Fibroblast of lung (primary cell): ENCODE results near the gene DLGAP3. TPM values are rescaled to one million over a fixed set of nuclear protein-coding genes. Genes with fewer than 3 reads are reported as not detected.

Source experiments
- DNase-seq, 2 donors: peaks; one replicate each; pipeline versions ENCODE4 v3.0.0 to v3.0.0-alpha.2; 2010; ENCODE audit warnings: low read depth in 2 of 2
- H2AFZ ChIP-seq: 2 replicates; pipeline ENCODE4 v1.5.1; 2012; ENCODE audit warnings: low read length, control low read depth, inconsistent platforms
- H3K27ac ChIP-seq: 2 replicates; pipeline ENCODE4 v1.5.1; 2011; ENCODE audit warnings: low read length, control low read depth; ENCODE audit not compliant: insufficient read depth
- H3K27me3 ChIP-seq: 2 replicates; pipeline ENCODE4 v1.5.1; 2011; ENCODE audit warnings: mild to moderate bottlenecking, low read length; ENCODE audit not compliant: control insufficient read depth, insufficient read depth
- H3K36me3 ChIP-seq: 2 replicates; pipeline ENCODE4 v1.5.1; 2011; ENCODE audit warnings: low read length; ENCODE audit not compliant: control insufficient read depth, insufficient read depth
- H3K4me1 ChIP-seq: 2 replicates; pipeline ENCODE4 v1.5.1; 2011; ENCODE audit warnings: low read length; ENCODE audit not compliant: control insufficient read depth, insufficient read depth; ENCODE audit errors: extremely low read depth
- H3K4me2 ChIP-seq: 2 replicates; pipeline ENCODE4 v1.5.1; 2011; ENCODE audit warnings: low read length, control low read depth; ENCODE audit not compliant: insufficient read depth; ENCODE audit errors: extremely low read depth
- H3K4me3 ChIP-seq, 4 experiments: fragments of 200-600 bp in 1 of 4; sonication (generic) in 1 of 4; replicated peaks in 1 of 4; 2 replicates each; pipeline ENCODE4 v1.5.1; 2011 to 2016; ENCODE audit warnings: low read length in 4 of 4, low read depth in 3 of 4, mild to moderate bottlenecking in 3 of 4, control low read depth in 2 of 4, inconsistent platforms in 1 of 4, mixed read lengths in 1 of 4; ENCODE audit not compliant: insufficient read depth in 1 of 4; ENCODE audit errors: control extremely low read depth in 1 of 4
- H3K79me2 ChIP-seq: 2 replicates; pipeline ENCODE4 v1.5.1; 2012; ENCODE audit warnings: mild to moderate bottlenecking, low read length, inconsistent platforms; ENCODE audit not compliant: control insufficient read depth, insufficient read depth
- H3K9ac ChIP-seq: 2 replicates; pipeline ENCODE4 v1.5.1; 2011; ENCODE audit warnings: mild to moderate bottlenecking, low read length, control low read depth; ENCODE audit not compliant: insufficient read depth
- H3K9me3 ChIP-seq: 2 replicates; pipeline ENCODE4 v1.5.1; 2012; ENCODE audit warnings: low read depth, low read length; ENCODE audit not compliant: control insufficient read depth, insufficient read depth
- H4K20me1 ChIP-seq: 2 replicates; pipeline ENCODE4 v1.5.1; 2011; ENCODE audit warnings: low read length; ENCODE audit not compliant: control insufficient read depth, insufficient read depth; ENCODE audit errors: extremely low read depth
- CTCF ChIP-seq, 2 donors: IDR thresholded peaks in 1 of 2; conservative IDR thresholded peaks in 1 of 2; 1 replicate in 1 of 2; 2 replicates in 1 of 2; pipeline ENCODE4 v1.5.1; 2011 to 2012; ENCODE audit warnings: low read length in 2 of 2, control low read depth in 1 of 2, inconsistent platforms in 1 of 2, low read depth in 1 of 2, mild to moderate bottlenecking in 1 of 2
- EZH2 ChIP-seq: IDR thresholded peaks from 2 replicates; pipeline ENCODE4 v1.5.1; 2012; ENCODE audit warnings: low read length, control low read depth, mild to moderate bottlenecking; ENCODE audit errors: missing control alignments
- polyA plus RNA-seq, 2 donors: library from polyadenylated mRNA; depleted of rRNA in 1 of 2; stranded (reverse) in 1 of 2; unstranded in 1 of 2; fragments of >200 nt; gene quantifications; 2 replicates each; pipeline ENCODE4 v1.2.1, GENCODE V29; 2011 to 2012; ENCODE audit warnings: missing spikeins in 1 of 2
- total RNA-seq: library from RNA; depleted of rRNA; stranded (reverse); fragments of >200 nt; gene quantifications from 2 replicates; pipeline ENCODE4 v1.2.1, GENCODE V29; 2014

DLGAP3 gene
- total and polyA plus RNA-seq, 2 donors (not counting 1 experiment from before 2014, with no cell fraction given): not detected

DNA sequence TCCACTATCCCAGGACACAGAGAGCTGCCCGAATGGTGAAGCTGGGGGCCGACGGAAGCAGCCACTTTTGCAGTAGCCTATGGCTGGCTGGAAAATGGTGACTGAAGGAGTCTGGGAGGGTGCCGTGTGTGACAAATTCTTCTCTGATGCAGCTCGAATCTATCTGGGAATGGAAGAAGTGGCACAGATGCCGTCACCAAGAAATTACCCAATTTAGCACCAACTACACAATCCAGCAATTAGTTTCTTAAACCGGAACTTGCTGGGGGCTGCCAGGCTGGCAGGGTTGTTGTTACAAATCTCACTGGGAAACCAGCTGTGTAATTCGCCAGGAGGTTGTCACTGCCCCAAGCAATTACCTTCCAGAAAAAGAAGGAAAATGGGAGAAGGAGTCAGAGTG, 18.0 kb downstream of the DLGAP3 start:
- Histone ChIP-seq H3K9ac (no peak overlapping the region), H2AFZ (no peak overlapping the region), H3K79me2 (no peaks in the 10 kb centered on the region), H3K9me3 (no peaks in the 10 kb centered on the region), H4K20me1 (no peaks in the 10 kb centered on the region), H3K36me3 (no peaks in the 10 kb centered on the region), H3K4me3 (no peak overlapping the region), H3K27ac (no peak overlapping the region), H3K4me1 (no peaks in the 10 kb centered on the region), H3K27me3 (no peaks in the 10 kb centered on the region), H3K4me2 (no peak overlapping the region)
- DNase-seq: no peak
- no peak for TF ChIP-seq EZH2
- no peak for TF ChIP-seq CTCF (conservative IDR thresholded peaks at IDR 0.05 in 1 of 2, IDR thresholded peaks at IDR 0.05 in 1 of 2; ENCODE audit: low read depth in 1 of 2, low read length in 2 of 2)

DNA sequence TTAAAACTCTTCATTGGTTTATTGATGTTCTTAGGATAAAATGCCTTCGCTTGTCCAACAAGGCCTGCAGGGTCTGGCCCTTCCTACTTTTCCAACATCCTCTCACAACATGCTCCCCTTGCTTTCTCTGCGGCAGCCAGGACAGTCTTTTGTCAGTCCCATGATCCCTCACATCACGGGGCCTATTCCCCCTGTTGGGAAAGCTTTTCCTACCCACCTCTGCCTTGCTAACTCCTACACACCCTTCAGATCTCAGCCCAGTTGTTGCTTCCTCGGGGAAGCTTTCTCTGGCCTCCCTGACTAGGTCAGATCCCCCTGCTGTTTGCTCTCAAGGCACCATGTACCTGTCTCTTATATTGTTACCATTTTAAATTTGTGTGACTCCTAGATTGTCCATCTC, 19.0 kb downstream of the DLGAP3 start:
- H4K20me1 ChIP-seq: no peaks in the 10 kb centered on the region
- no peak overlapping the region for H3K9ac ChIP-seq
- H3K79me2 ChIP-seq: no peaks in the 10 kb centered on the region
- no peak overlapping the region for H3K4me3 ChIP-seq
- TF ChIP-seq CTCF (conservative IDR thresholded peaks at IDR 0.05 in 1 of 2, IDR thresholded peaks at IDR 0.05 in 1 of 2; ENCODE audit: low read depth in 1 of 2, low read length in 2 of 2) (no peak), EZH2 (no peak)
- H3K9me3 ChIP-seq: no peaks in the 10 kb centered on the region
- no peak overlapping the region for H2AFZ ChIP-seq
- DNase-seq: no peak
- H3K27me3 ChIP-seq: no peaks in the 10 kb centered on the region
- no peaks in the 10 kb centered on the region for H3K36me3 ChIP-seq
- no peak overlapping the region for H3K27ac ChIP-seq
- no peak overlapping the region for H3K4me2 ChIP-seq
- no peaks in the 10 kb centered on the region for H3K4me1 ChIP-seq

- Histone ChIP-seq H3K27ac (no peak overlapping the region), H3K9ac (no peak overlapping the region)
- TF ChIP-seq CTCF (conservative IDR thresholded peaks at IDR 0.05 in 1 of 2, IDR thresholded peaks at IDR 0.05 in 1 of 2; ENCODE audit: low read depth in 1 of 2, low read length in 2 of 2) (no peak), EZH2 (no peak)
Observed at GRCh38 chr1:34908369-34908768, 21.1 kb downstream of the DLGAP3 start.

More at GRCh38 chr1:34908369-34908768, 21.1 kb downstream of the DLGAP3 start:
- Histone ChIP-seq H3K4me2 (no peak overlapping the region), H3K27me3 (no peaks in the 10 kb centered on the region), H3K9me3 (no peaks in the 10 kb centered on the region), H3K79me2 (no peaks in the 10 kb centered on the region), H4K20me1 (no peaks in the 10 kb centered on the region), H3K4me3 (no peak overlapping the region), H3K4me1 (no peaks in the 10 kb centered on the region), H3K36me3 (no peaks in the 10 kb centered on the region), H2AFZ (no peak overlapping the region)
- DNase-seq: no peak
